HFFc6 (cell line): ENCODE data around the gene CFAP90. TPM values are rescaled to one million over a fixed set of nuclear protein-coding genes. Genes with fewer than 3 reads are reported as not detected.
A peak's percentile ranks its signal among the peaks of the same experiment; 100 is the strongest.

Experiments
- DNase-seq: peaks from one replicate; pipeline ENCODE4 v3.0.0-alpha.2; 2018
- H3K27ac Mint-ChIP-seq: 2 replicates; pipeline ENCODE4 v1.8.0; 2020; ENCODE audit warnings: mild to moderate bottlenecking, mixed read lengths
- H3K27me3 Mint-ChIP-seq: 2 replicates; pipeline ENCODE4 v1.8.0; 2021; ENCODE audit warnings: mild to moderate bottlenecking, moderate library complexity, mixed read lengths; ENCODE audit not compliant: insufficient read depth
- H3K36me3 Mint-ChIP-seq: 2 replicates; pipeline ENCODE4 v1.8.0; 2021; ENCODE audit warnings: low read depth, mixed read lengths
- H3K4me1 Mint-ChIP-seq: 2 replicates; pipeline ENCODE4 v1.8.0; 2020; ENCODE audit warnings: low read depth, mixed read lengths
- H3K4me3 Mint-ChIP-seq: 2 replicates; pipeline ENCODE4 v1.8.0; 2020; ENCODE audit warnings: mild to moderate bottlenecking, moderate library complexity, mixed read lengths
- H3K9me3 Mint-ChIP-seq: 2 replicates; pipeline ENCODE4 v1.8.0; 2020; ENCODE audit warnings: mild to moderate bottlenecking, mixed read lengths
- total RNA-seq, 6 experiments: library from RNA; stranded (reverse); fragmentation: NEBNext Ultra II Directional; extraction: Animal tissue kit (Norgen Biotek cat#: 25700); gene quantifications; 2 replicates in 1 of 6; 3 replicates in 5 of 6; pipeline ENCODE4 v1.2.3, GENCODE V29; 2021
- TF ChIP-seq, protein P1 (sequence below): fragments of 200-600 bp; sonication (generic); IDR thresholded peaks from 2 replicates; pipeline ENCODE4 v1.5.0; 2021; ENCODE audit warnings: antibody characterized with exemption, mild to moderate bottlenecking

CFAP90 gene
- total RNA-seq, 6 experiments from 2014 or later: not detected

DNA sequence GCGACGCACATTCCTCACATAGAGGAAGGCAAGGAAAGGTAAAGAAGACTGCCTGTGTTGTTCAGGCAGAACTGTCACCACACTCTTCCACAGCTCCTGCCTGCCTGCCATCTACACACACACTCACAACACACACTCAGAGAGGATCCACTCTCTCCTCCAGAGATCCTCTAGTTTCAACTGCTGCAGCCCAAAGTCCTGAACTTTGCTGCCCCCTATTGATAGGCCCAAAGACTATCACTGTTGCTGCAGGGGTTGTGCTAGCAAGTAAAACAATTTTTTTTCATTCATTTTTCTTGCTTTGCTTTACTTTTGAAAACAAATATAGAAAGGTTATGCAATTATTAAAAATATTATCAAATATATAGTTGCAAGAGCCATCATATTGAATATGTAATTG is 5.9 kb upstream of the CFAP90 start:
- no peaks in the 10 kb centered on the region for H3K9me3 Mint-ChIP-seq
- TF ChIP-seq, protein P1, sequence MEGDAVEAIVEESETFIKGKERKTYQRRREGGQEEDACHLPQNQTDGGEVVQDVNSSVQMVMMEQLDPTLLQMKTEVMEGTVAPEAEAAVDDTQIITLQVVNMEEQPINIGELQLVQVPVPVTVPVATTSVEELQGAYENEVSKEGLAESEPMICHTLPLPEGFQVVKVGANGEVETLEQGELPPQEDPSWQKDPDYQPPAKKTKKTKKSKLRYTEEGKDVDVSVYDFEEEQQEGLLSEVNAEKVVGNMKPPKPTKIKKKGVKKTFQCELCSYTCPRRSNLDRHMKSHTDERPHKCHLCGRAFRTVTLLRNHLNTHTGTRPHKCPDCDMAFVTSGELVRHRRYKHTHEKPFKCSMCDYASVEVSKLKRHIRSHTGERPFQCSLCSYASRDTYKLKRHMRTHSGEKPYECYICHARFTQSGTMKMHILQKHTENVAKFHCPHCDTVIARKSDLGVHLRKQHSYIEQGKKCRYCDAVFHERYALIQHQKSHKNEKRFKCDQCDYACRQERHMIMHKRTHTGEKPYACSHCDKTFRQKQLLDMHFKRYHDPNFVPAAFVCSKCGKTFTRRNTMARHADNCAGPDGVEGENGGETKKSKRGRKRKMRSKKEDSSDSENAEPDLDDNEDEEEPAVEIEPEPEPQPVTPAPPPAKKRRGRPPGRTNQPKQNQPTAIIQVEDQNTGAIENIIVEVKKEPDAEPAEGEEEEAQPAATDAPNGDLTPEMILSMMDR: peak; percentile 75
- H3K27ac Mint-ChIP-seq: no peak overlapping the region
- peaks cover 11% of the 10 kb centered on the region for H3K4me1 Mint-ChIP-seq
- H3K36me3 Mint-ChIP-seq: peaks cover 5% of the 10 kb centered on the region; the same call in 1 of the 2 replicates
- no peak overlapping the region for H3K4me3 Mint-ChIP-seq
- H3K27me3 Mint-ChIP-seq: peaks cover 6% of the 10 kb centered on the region
- peak; percentile 48 for DNase-seq

DNA sequence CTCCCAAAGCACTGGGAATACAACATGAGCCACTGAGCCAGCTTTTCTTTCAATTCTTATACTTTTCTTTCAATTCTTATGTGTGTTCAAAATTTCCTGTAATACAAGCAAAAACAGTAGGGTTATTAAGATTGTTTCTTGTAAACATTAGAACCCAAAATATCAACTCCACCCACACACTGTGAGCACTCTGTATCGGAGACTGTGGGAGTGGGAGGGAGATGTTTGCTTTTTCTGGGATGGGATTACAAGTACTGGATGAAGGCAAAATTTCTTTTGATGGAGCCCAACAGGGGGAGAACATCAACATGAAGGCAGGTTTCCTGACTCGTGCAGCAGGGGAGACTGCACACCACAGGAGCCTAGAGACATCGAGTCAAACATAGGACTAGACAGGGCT is 4.7 kb upstream of the CFAP90 start:
- Mint-ChIP-seq H3K36me3 (peaks cover 5% of the 10 kb centered on the region; the same call in 1 of the 2 replicates), H3K9me3 (no peaks in the 10 kb centered on the region), H3K27ac (no peak overlapping the region), H3K4me1 (peaks cover 11% of the 10 kb centered on the region), H3K27me3 (peaks cover 14% of the 10 kb centered on the region), H3K4me3 (no peak overlapping the region)
- no peak for DNase-seq
- TF ChIP-seq, protein P1: no peak

DNA sequence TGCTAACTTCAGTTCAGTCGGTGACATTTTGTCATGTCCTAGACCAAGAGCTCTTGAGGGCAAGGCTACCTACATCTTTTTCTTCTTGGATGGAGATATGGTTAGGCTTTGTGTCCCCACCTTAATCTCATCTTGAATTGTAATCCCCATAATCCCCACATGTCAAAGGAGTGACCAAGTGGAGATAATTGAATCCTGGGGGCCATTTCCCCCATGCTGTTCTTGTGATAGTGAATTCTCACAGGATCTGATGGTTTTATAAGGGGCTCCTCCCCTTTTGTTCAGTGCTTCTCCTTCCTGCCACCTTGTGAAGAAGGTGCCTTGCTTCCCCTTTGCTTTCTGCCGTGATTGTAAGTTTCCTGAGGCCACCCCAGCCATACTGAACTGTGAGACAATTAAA is 2.1 kb upstream of the CFAP90 start:
- H3K27me3 Mint-ChIP-seq: peaks cover 30% of the 10 kb centered on the region
- no peak overlapping the region for H3K4me3 Mint-ChIP-seq
- no peak overlapping the region for H3K27ac Mint-ChIP-seq
- H3K36me3 Mint-ChIP-seq: no peaks in the 10 kb centered on the region
- H3K9me3 Mint-ChIP-seq: no peaks in the 10 kb centered on the region
- DNase-seq: no peak
- H3K4me1 Mint-ChIP-seq: peaks cover 2% of the 10 kb centered on the region
- TF ChIP-seq, protein P1: no peak

DNA sequence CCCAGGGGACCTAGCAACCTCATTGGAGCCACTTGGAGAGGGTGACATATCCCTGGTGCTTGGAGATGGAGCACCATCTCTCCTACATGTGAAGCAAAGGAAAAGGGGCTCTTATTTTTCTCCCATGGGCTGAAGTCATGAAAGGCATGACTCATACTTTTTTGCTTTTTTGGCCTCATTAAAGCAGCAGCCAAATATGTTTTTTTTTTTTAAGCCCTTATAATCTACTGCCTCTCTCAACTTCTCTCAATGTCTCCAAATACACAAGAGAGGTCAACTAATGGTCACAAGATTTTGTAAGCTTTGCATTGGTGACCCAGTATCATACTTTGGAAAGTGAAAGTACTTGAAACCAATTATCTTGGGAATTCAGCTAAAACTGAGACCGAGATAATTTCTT is 1.6 kb upstream of the CFAP90 start:
- no peaks in the 10 kb centered on the region for H3K9me3 Mint-ChIP-seq
- H3K27ac Mint-ChIP-seq: no peak overlapping the region
- DNase-seq: no peak
- peaks cover 30% of the 10 kb centered on the region for H3K27me3 Mint-ChIP-seq
- no peaks in the 10 kb centered on the region for H3K36me3 Mint-ChIP-seq
- TF ChIP-seq, protein P1: no peak
- H3K4me3 Mint-ChIP-seq: no peak overlapping the region
- no peaks in the 10 kb centered on the region for H3K4me1 Mint-ChIP-seq

DNA sequence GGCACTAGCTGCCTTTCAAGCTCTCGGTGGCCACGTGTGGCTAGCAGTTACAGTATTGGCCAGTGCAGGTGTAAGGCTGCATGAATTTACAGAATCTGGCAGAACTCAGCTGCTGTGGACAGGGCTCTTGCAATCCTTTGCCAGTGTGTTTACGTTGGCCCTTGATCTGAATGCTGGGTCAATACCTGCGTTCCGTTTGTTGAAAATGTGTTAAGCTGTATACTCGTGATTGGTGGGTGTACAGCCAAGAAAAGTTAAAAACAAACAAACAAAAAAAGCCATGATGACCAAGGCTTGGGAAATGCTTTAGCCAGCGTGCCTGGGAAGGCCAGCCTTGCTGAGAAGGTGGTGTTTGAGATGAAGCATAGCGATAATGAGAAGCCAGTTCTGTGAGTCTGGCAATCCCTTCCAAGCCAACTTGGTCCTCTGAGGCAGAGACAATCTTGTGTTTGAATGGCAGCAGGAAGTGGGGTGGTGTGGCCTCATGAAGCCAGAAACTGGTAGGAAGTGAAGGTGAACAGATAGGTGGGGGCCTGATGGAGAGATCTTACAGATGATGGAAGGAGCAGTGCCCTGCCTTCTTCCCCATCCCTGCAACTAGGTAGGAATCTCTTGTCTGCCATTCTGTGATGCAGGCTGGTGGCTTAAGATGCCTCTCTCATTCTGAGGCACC is 820 bp upstream of the CFAP90 start:
- H3K4me3 Mint-ChIP-seq: no peak overlapping the region
- no peak overlapping the region for H3K27ac Mint-ChIP-seq
- peaks cover 33% of the 10 kb centered on the region for H3K27me3 Mint-ChIP-seq
- H3K36me3 Mint-ChIP-seq: no peaks in the 10 kb centered on the region
- TF ChIP-seq, protein P1: no peak
- H3K4me1 Mint-ChIP-seq: no peaks in the 10 kb centered on the region
- no peak for DNase-seq
- no peaks in the 10 kb centered on the region for H3K9me3 Mint-ChIP-seq
